Stomach smooth muscle (tissue), 2 donors: ENCODE measurements around the gene DPH3.

Source experiments
- H3K27ac ChIP-seq: one replicate; pipeline ENCODE4 v1.7.0; 2013; ENCODE audit warnings: mild to moderate bottlenecking, low read length, inconsistent platforms
- H3K27me3 ChIP-seq, 2 donors: one replicate each; pipeline ENCODE4 v1.7.0; 2013; ENCODE audit warnings: low read length in 2 of 2; ENCODE audit not compliant: insufficient read depth in 2 of 2, control insufficient read depth in 1 of 2
- H3K36me3 ChIP-seq, 2 donors: one replicate each; pipeline ENCODE4 v1.7.0; 2013; ENCODE audit warnings: low read length in 2 of 2; ENCODE audit not compliant: control insufficient read depth in 2 of 2, insufficient read depth in 2 of 2
- H3K4me1 ChIP-seq: one replicate; pipeline ENCODE4 v1.7.0; 2013; ENCODE audit warnings: low read length; ENCODE audit not compliant: control insufficient read depth, insufficient read depth
- H3K4me3 ChIP-seq, 2 donors: one replicate each; pipeline ENCODE4 v1.7.0; 2013; ENCODE audit warnings: low read length in 2 of 2
- H3K9ac ChIP-seq, 2 donors: one replicate each; pipeline ENCODE4 v1.7.0; 2013; ENCODE audit warnings: low read length in 2 of 2, mild to moderate bottlenecking in 1 of 2
- H3K9me3 ChIP-seq, 2 donors: one replicate each; pipeline ENCODE4 v1.7.0; 2013; ENCODE audit warnings: low read length in 2 of 2; ENCODE audit not compliant: control insufficient read depth in 2 of 2
- donor health status: healthy.
- donor health status: Pancreatic carcinoma.

Gene DPH3

GRCh38 chr3:16303037-16303575, 38.4 kb upstream of the DPH3 start:
- no peaks in the 10 kb centered on the region for H3K9me3 ChIP-seq
- peaks cover 8 to 23% of the 10 kb centered on the region in 2 donors for H3K36me3 ChIP-seq
- no peak overlapping the region for H3K27ac ChIP-seq
- no peaks in the 10 kb centered on the region for H3K4me1 ChIP-seq
- H3K9ac ChIP-seq = no peak overlapping the region
- no peak overlapping the region for H3K4me3 ChIP-seq
- H3K27me3 ChIP-seq = no peaks in the 10 kb centered on the region

GRCh38 chr3:16302082-16302631, 37.4 kb upstream of the DPH3 start:
- H3K4me1 ChIP-seq = no peaks in the 10 kb centered on the region
- H3K9ac ChIP-seq = no peak overlapping the region
- no peak overlapping the region for H3K4me3 ChIP-seq
- peaks cover 8 to 23% of the 10 kb centered on the region in 2 donors for H3K36me3 ChIP-seq
- no peaks in the 10 kb centered on the region for H3K27me3 ChIP-seq
- no peak overlapping the region for H3K27ac ChIP-seq
- no peaks in the 10 kb centered on the region for H3K9me3 ChIP-seq

GRCh38 chr3:16301507-16301906, 36.8 kb upstream of the DPH3 start:
- Histone ChIP-seq H3K36me3 (peaks cover 8 to 23% of the 10 kb centered on the region in 2 donors), H3K4me1 (no peaks in the 10 kb centered on the region), H3K27ac (no peak overlapping the region), H3K4me3 (no peak overlapping the region), H3K9me3 (no peaks in the 10 kb centered on the region), H3K9ac (no peak overlapping the region), H3K27me3 (no peaks in the 10 kb centered on the region)

GRCh38 chr3:16300881-16301359, 36.2 kb upstream of the DPH3 start:
- Histone ChIP-seq H3K4me3 (no peak overlapping the region), H3K4me1 (no peaks in the 10 kb centered on the region)

GRCh38 chr3:16300307-16300706, 35.6 kb upstream of the DPH3 start:
- no peak overlapping the region for H3K27ac ChIP-seq
- H3K36me3 ChIP-seq = peaks cover 8 to 27% of the 10 kb centered on the region in 2 donors
- H3K9ac ChIP-seq = no peak overlapping the region
- no peak overlapping the region for H3K4me3 ChIP-seq
- no peaks in the 10 kb centered on the region for H3K4me1 ChIP-seq
- H3K27me3 ChIP-seq = no peaks in the 10 kb centered on the region
- H3K9me3 ChIP-seq = no peaks in the 10 kb centered on the region

More at GRCh38 chr3:16300881-16301359, 36.2 kb upstream of the DPH3 start:
- H3K9me3 ChIP-seq = no peaks in the 10 kb centered on the region
- H3K27me3 ChIP-seq = no peaks in the 10 kb centered on the region
- H3K27ac ChIP-seq = no peak overlapping the region
- no peak overlapping the region for H3K9ac ChIP-seq
- H3K36me3 ChIP-seq = peaks cover 8 to 25% of the 10 kb centered on the region in 2 donors

- no peak overlapping the region for H3K4me3 ChIP-seq
- H3K27ac ChIP-seq = no peak overlapping the region
- H3K4me1 ChIP-seq = no peaks in the 10 kb centered on the region
- no peaks in the 10 kb centered on the region for H3K27me3 ChIP-seq
- no peak overlapping the region for H3K9ac ChIP-seq
- H3K36me3 ChIP-seq = peaks cover 8 to 25% of the 10 kb centered on the region in 2 donors
- no peaks in the 10 kb centered on the region for H3K9me3 ChIP-seq
Measured at GRCh38 chr3:16299746-16300145, 35.0 kb upstream of the DPH3 start.

- H3K4me1 ChIP-seq = no peaks in the 10 kb centered on the region
- no peak overlapping the region for H3K9ac ChIP-seq
- peaks cover 8 to 25% of the 10 kb centered on the region in 2 donors for H3K36me3 ChIP-seq
- H3K27me3 ChIP-seq = no peaks in the 10 kb centered on the region
- no peak overlapping the region for H3K4me3 ChIP-seq
- peak overlapping the region; percentile 13 for H3K27ac ChIP-seq
- H3K9me3 ChIP-seq = no peaks in the 10 kb centered on the region
Measured at GRCh38 chr3:16298891-16299290, 34.1 kb upstream of the DPH3 start.

- peaks cover 7 to 25% of the 10 kb centered on the region in 2 donors for H3K36me3 ChIP-seq
- no peak overlapping the region for H3K4me3 ChIP-seq
- H3K4me1 ChIP-seq = no peaks in the 10 kb centered on the region
- no peaks in the 10 kb centered on the region for H3K9me3 ChIP-seq
- no peaks in the 10 kb centered on the region for H3K27me3 ChIP-seq
- no peak overlapping the region for H3K9ac ChIP-seq
- peak overlapping the region; percentile 13 for H3K27ac ChIP-seq
Measured at GRCh38 chr3:16297997-16298885, 33.5 kb upstream of the DPH3 start.

GRCh38 chr3:16295298-16295890, 30.7 kb upstream of the DPH3 start:
- Histone ChIP-seq H3K9ac (no peak overlapping the region), H3K27ac (no peak overlapping the region), H3K9me3 (no peaks in the 10 kb centered on the region), H3K4me3 (no peak overlapping the region), H3K36me3 (peaks cover 0 to 7% of the 10 kb centered on the region in 2 donors), H3K4me1 (no peaks in the 10 kb centered on the region), H3K27me3 (no peaks in the 10 kb centered on the region)

- Histone ChIP-seq H3K9me3 (no peaks in the 10 kb centered on the region), H3K27me3 (no peaks in the 10 kb centered on the region), H3K36me3 (peaks cover 0 to 7% of the 10 kb centered on the region in 2 donors), H3K9ac (no peak overlapping the region), H3K27ac (no peak overlapping the region), H3K4me3 (no peak overlapping the region), H3K4me1 (no peaks in the 10 kb centered on the region)
Measured at GRCh38 chr3:16294844-16295243, 30.1 kb upstream of the DPH3 start.
